GM19463 (cell line): ENCODE measurements around the gene RUSC1.
A peak's percentile ranks its signal among the peaks of the same experiment; 100 is the strongest.
"Not testable (repeated sequence)": the region's sequence is repeated elsewhere in the genome, so short reads cannot be mapped to it uniquely, and the experiment has no call there.

Experiments
- ATAC-seq: cut with Tn5 transposase; IDR thresholded peaks from one replicate; pipeline ENCODE4 v1.9.1; 2021; ENCODE audit warnings: mild to moderate bottlenecking, moderate library complexity; ENCODE audit not compliant: unreplicated experiment

RUSC1 gene

GRCh38 chr1:155322571-155322952 is 1.9 kb downstream of the RUSC1 start:
- ATAC-seq, result no peak

DNA sequence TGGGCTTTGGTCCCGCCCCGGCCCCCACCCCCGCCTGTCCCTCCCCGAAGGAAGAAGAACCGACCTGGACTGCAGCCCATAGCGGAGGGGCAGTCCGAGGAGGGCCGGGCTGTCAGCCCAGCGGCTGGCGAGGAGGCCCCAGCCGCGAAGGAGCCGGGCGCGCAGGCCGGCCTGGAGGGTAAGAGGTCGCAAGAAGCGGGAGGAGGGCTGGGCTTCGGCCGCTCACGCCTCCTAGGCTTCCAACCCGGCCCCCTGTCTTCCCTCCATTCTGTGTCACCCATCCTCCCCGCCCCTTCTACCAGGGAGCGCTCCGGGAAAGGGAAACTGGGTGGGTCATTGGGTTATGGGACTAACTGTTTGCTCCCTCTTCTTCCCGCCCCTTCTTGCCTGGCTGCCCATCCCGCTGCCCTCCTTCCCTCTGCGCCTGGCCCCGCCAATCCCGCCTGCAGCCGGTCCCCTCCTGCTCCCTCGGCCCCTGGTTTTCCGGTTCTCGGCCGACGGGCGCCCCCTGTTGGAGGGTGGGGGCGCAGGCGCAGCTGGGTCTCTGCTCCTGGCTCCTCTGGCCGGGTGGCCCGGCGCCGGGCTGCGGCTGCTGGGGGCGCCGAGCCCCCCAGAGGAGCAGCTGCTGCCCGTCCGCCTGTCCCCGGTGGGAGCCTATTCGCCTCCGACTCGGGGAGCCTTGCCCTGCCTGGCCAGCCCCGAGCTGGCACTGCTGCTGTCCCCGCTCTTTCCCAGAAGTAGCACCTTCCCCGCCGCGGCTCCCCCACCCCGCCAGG is 2.4 kb downstream of the RUSC1 start:
- peak; percentile 41 for ATAC-seq

DNA sequence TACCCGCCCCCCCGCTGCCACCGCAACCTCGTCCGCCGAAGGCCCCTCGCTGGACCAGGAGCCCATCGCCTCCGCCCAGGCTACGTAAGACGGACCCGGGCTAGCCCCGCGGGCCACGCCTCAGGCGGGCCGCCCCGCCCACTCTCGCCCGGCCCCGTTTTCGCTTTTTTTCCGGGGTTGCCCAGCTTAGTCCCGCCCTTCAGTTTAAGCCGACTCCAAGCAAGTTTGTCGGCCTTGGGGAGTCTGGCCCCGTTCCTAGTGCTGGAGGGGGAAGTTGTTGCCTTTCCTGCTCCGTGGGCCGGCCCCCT is 3.0 kb downstream of the RUSC1 start:
- ATAC-seq, result peak; percentile 39

GRCh38 chr1:155324037-155324716 is 3.5 kb downstream of the RUSC1 start:
- peak; percentile 60 for ATAC-seq

- no peak for ATAC-seq
Measured at GRCh38 chr1:155324717-155325602, 4.3 kb downstream of the RUSC1 start.

DNA sequence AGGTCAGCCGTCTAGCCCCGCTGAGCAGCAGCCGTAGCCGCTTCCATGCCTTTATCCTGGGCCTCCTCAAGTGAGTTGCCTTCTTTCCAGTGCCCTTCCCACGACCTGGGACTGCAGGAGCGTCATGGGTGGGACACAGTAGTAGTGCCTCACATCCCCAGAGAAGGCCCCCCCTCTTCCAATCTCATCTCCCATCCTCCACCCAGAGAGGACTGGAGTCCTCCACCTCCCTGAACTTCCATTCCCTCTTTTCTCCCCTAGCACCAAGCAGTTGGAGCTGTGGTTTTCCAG is 4.9 kb downstream of the RUSC1 start:
- no peak for ATAC-seq

GRCh38 chr1:155326020-155326526 is 5.4 kb downstream of the RUSC1 start:
- ATAC-seq, result no peak

DNA sequence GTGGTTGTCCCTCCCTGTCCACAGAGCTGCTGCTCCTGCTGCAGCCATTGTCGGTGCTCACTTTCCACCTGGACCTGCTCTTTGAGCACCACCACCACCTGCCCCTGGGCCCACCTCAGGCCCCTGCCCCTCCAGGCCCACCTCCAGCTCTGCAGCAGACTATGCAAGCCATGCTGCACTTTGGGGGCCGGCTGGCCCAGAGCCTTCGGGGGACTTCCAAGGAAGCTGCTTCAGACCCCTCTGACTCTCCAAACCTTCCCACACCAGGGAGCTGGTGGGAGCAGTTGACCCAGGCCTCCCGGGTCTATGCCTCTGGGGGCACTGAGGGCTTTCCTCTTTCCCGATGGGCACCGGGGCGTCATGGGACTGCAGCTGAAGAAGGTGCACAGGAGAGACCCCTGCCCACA is 5.9 kb downstream of the RUSC1 start:
- no peak for ATAC-seq

DNA sequence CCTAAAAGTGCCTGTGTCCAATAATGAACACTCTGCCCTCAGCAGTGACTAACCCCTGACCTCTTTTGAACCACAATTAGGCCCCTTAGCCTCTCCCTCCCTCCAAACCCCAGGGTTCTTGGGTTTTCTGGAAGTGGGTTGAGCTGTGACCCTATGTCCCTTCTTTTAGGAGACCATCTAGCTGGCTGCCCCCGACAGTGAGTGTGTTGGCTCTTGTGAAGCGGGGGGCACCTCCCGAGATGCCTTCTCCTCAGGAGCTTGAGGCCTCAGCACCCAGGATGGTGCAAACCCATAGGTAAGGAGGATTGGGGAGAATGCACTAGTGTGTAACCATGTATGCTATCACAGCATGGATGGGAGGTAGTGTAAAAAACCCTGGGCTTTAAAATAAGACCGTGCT is 7.3 kb downstream of the RUSC1 start:
- ATAC-seq, result no peak

DNA sequence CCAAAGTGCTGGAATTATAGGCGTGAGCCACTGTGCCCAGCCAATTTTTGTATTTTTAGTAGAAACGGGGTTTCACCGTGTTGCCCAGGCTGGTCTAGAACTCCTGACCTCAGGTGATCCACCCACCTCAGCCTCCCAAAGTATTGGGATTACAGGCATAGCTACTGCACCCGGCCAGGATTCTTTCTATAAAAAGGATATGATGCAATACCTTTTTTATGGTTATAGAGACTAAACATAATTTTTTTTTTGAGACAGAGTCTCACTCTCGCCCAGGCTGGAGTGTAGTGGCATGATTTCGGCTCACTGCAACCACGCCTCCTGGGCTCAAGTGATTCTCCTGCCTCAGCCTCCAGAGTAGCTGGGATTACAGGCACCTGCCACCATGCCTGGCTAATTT is 8.2 kb downstream of the RUSC1 start:
- not testable (repeated sequence) for ATAC-seq

GRCh38 chr1:155329980-155330598 is 9.4 kb downstream of the RUSC1 start:
- ATAC-seq, result no peak

DNA sequence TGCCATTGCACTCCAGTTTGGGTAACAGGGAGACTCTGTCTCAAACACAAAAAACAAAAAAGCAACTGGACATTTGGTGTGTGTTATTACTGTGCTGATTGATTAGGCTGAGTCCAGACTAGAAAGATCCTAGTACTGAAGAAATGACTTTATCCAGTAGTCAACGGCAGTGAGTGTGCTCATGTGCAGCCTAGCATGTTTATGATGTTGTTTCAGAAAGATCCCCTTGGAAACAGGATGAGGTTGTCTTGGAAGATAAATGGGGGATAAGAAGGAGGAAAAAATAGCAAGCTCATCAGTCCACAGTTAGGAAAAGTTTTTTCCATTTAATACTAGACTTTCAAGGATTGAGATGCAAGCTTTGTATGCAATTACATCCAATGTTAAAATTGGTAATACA is 14.3 kb downstream of the RUSC1 start:
- no peak for ATAC-seq

DNA sequence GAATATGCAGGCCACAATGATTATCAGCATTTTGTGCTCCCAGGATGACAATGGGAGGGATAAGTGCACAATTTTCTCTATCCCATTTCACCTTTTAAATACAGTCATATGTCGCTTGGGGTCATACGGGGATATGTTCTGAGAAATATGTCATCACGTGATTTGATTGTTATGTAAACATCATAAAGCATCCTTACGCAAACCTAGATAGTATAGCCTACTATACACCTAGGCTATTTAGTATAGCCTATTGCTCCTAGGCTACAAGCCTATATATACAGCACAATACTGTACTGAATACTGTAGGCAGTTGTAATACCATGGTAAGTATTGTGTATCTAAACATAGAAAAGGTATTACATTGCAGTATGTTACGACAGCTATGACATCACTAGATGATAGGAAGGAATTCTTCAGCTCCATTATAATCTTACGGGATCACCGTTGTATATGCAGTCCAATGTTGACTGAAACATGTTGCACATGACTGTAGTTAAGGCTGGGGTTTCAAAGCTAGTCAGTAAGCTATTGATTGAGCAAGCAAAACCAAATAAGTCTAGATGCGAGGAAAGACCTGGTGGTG is 18.9 kb downstream of the RUSC1 start:
- no peak for ATAC-seq

DNA sequence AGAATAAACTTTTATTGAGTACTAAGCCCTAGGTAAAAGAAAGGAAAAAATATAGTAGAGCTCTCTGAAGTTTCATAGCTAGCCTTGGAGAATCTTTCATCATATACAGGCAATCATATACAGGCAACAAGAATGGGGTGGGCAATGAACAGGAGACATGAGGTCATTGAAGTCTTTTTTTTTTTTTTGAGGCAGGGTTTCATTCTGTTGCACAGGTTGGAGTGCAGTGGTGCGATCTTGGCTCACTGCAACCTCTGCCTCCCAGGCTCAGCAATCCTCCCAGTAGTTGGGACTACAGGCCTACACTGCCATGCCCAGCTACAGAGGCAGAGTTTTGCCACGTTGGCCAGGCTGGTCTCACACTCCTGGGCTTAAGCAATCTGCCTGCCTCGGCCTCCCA is 22.1 kb downstream of the RUSC1 start:
- ATAC-seq, result no peak

DNA sequence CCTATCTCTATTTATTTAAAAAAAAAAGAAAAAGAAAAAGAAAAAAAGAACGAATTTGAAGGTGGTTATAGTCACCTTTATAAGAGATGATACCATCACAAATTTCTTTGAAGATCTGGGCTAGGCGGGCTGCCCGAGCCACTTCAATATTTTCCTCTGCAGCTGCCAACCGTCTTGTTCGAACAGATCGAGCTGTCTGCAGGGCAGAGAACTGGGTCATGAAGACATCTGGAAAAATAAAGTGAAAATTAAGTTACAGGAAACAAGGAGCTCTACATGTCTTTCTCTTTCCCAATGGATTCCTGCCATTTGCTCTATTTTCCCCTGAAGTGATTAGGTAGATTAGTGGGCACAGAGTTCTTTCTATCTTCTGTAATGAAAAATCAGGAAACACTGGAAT is 31.9 kb downstream of the RUSC1 start:
- ATAC-seq, result no peak

DNA sequence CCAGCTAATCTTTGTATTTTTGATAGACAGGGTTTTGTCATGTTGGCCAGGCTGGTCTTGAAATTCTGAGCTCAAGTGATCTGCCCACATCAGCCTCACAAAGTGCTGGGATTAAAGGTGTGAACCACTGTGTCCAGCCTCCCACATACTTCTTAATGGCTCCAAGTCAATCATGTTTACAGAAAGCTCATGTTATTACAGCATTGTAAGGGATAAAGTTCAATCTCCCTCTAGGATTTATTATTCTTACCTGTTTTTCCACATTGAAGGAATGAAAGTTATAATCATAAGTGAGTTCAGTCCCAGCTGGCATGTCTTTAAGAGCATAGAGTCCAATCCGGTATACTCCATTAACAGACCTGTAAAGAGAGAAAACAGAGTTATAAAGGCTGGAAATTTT is 39.4 kb downstream of the RUSC1 start:
- no peak for ATAC-seq

DNA sequence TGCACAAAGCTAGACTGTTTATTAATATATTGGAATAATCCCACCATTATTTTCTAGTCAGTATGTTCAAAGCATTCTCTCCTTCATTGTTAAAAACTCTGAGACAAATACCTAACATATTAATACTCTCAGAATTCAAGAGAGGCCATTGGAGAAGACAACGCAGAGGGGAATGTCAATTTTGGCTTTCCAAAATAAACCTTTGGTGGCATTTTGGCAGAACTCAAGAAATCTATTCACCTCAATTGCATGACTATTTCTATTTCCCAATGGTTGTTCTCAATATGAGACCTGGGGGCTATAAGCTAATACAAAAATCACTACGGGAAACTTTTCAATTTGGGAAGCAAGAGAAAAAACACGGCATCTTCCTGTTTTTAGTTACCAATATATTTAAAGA is 58.5 kb downstream of the RUSC1 start:
- ATAC-seq, result no peak

GRCh38 chr1:155379631-155380090 is 59.0 kb downstream of the RUSC1 start:
- ATAC-seq, result no peak
